ENCODE results near the gene TYROBP. TPM values are rescaled to one million over a fixed set of nuclear protein-coding genes. Genes with fewer than 3 reads are reported as not detected.

Gene TYROBP
- total RNA-seq, 2 experiments from 2014 or later: not detected

GRCh38 chr19:35904311-35905068 lies 3.6 kb downstream of the TYROBP start:
- Mint-ChIP-seq H3K27me3 (no peaks in the 10 kb centered on the region), H3K4me3 (no peak overlapping the region), H3K27ac (peak overlapping the region; percentile 50), H3K36me3 (peaks cover 8% of the 10 kb centered on the region), H3K9me3 (no peaks in the 10 kb centered on the region), H3K4me1 (ENCODE audit: low read depth) (peaks cover 44% of the 10 kb centered on the region)
- POLR2A ChIA-PET: no interaction called here
- CTCF ChIA-PET: interaction anchor here (1.2 kb wide), 1 partner anchor 20 kb away, joined by 3 read pairs; no protein-coding TSS in a partner anchor
- intact Hi-C loops (cut with micrococcal nuclease): no loop called here
- DNase-seq: no peak

- POLR2A ChIA-PET: interaction anchor here (0.7 kb wide), 1 partner anchor 11 kb away, joined by 4 read pairs; no protein-coding TSS in a partner anchor
Observed at GRCh38 chr19:35903550-35904179, 4.4 kb downstream of the TYROBP start.

GRCh38 chr19:35902870-35903475 lies 5.1 kb downstream of the TYROBP start:
- Mint-ChIP-seq H3K36me3 (peaks cover 21% of the 10 kb centered on the region), H3K27ac (peak overlapping the region; percentile 90), H3K4me1 (ENCODE audit: low read depth) (peaks cover 45% of the 10 kb centered on the region), H3K4me3 (peak overlapping the region; percentile 82), H3K9me3 (no peaks in the 10 kb centered on the region), H3K27me3 (no peaks in the 10 kb centered on the region)
- no peak for DNase-seq
- POLR2A ChIA-PET: no interaction called here
- CTCF ChIA-PET: interaction anchor here (0.6 to 1.6 kb wide), 2 partner anchors 56 to 126 kb away, joined by 3 to 5 read pairs; no protein-coding TSS in a partner anchor
- intact Hi-C loops (cut with micrococcal nuclease): loop anchor here (1.0 kb wide), 1 partner anchor 28 kb away; no protein-coding TSS in a partner anchor

More at GRCh38 chr19:35903550-35904179, 4.4 kb downstream of the TYROBP start:
- intact Hi-C loops (cut with micrococcal nuclease): loop anchor here (1.0 kb wide), 1 partner anchor 28 kb away; no protein-coding TSS in a partner anchor
- H3K4me3 Mint-ChIP-seq: peak overlapping the region; percentile 82
- DNase-seq: peak; percentile 94
- peaks cover 14% of the 10 kb centered on the region for H3K36me3 Mint-ChIP-seq
- no peaks in the 10 kb centered on the region for H3K27me3 Mint-ChIP-seq
- H3K27ac Mint-ChIP-seq: peak overlapping the region; percentile 90
- H3K9me3 Mint-ChIP-seq: no peaks in the 10 kb centered on the region
- CTCF ChIA-PET: interaction anchor here (0.6 to 1.6 kb wide), 2 partner anchors 55 to 127 kb away, joined by 3 to 5 read pairs; no protein-coding TSS in a partner anchor
- peaks cover 44% of the 10 kb centered on the region for H3K4me1 Mint-ChIP-seq (ENCODE audit: low read depth)

GRCh38 chr19:35901854-35902661 lies 6.0 kb downstream of the TYROBP start, which contains the start of gene HCST:
HCST (plus strand) TSS chr19:35902529; CDS start chr19:35902594, 65 bp downstream.
- Mint-ChIP-seq H3K36me3 (peaks cover 28% of the 10 kb centered on the region), H3K4me3 (peak within 1 kb of the TSS; percentile 82), H3K4me1 (ENCODE audit: low read depth) (peaks cover 52% of the 10 kb centered on the region), H3K27me3 (no peaks in the 10 kb centered on the region), H3K9me3 (no peaks in the 10 kb centered on the region), H3K27ac (peak within 1 kb of the TSS; percentile 90)
- DNase-seq: peak; percentile 56
- ChIA-PET CTCF (interaction anchor here (1.6 kb wide), 1 partner anchor 57 kb away, joined by 5 read pairs; no protein-coding TSS in a partner anchor), POLR2A (interaction anchor here (2.1 kb wide), 1 partner anchor 190 kb away, joined by 5 read pairs; no protein-coding TSS in a partner anchor)
- intact Hi-C loops (cut with micrococcal nuclease): loop anchor here (2.0 kb wide), 1 partner anchor 157 kb away; the partner anchor contains the start of genes PSENEN and U2AF1L4

GRCh38 chr19:35901055-35901644 lies 6.9 kb downstream of the TYROBP start:
- Mint-ChIP-seq H3K4me1 (ENCODE audit: low read depth) (peaks cover 55% of the 10 kb centered on the region), H3K9me3 (no peaks in the 10 kb centered on the region), H3K4me3 (peak overlapping the region; percentile 92), H3K27me3 (no peaks in the 10 kb centered on the region), H3K27ac (peak overlapping the region; percentile 97), H3K36me3 (peaks cover 36% of the 10 kb centered on the region)
- ChIA-PET CTCF (interaction anchor here (1.3 kb wide), 1 partner anchor 30 kb away, joined by 5 read pairs; no protein-coding TSS in a partner anchor), POLR2A (interaction anchor here (1.4 to 2.1 kb wide), 2 partner anchors 30 to 189 kb away, joined by 5 to 8 read pairs; no protein-coding TSS in a partner anchor)
- intact Hi-C loops (cut with micrococcal nuclease): loop anchor here (2.0 kb wide), 1 partner anchor 156 kb away; the partner anchor contains the start of genes PSENEN and U2AF1L4
- no peak for DNase-seq

- Mint-ChIP-seq H3K36me3 (peaks cover 45% of the 10 kb centered on the region), H3K27me3 (no peaks in the 10 kb centered on the region), H3K9me3 (no peaks in the 10 kb centered on the region), H3K27ac (peak overlapping the region; percentile 97), H3K4me3 (peak overlapping the region; percentile 92), H3K4me1 (ENCODE audit: low read depth) (peaks cover 59% of the 10 kb centered on the region)
- ChIA-PET CTCF (no interaction called here), POLR2A (interaction anchor here (1.4 to 2.1 kb wide), 2 partner anchors 32 to 188 kb away, joined by 5 to 8 read pairs; no protein-coding TSS in a partner anchor)
- intact Hi-C loops (cut with micrococcal nuclease): loop anchor here (1.0 to 2.0 kb wide), 5 partner anchors 32 to 186 kb away; partner anchors contain the start of genes PSENEN, SDHAF1 and U2AF1L4
- DNase-seq: peak; percentile 93
Observed at GRCh38 chr19:35899547-35900214, 8.4 kb downstream of the TYROBP start.

- peaks cover 51% of the 10 kb centered on the region for H3K4me1 Mint-ChIP-seq (ENCODE audit: low read depth)
- peaks cover 52% of the 10 kb centered on the region for H3K36me3 Mint-ChIP-seq
- intact Hi-C loops (cut with micrococcal nuclease): no loop called here
- ChIA-PET POLR2A (interaction anchor here (1.5 kb wide), 1 partner anchor 15 kb away, joined by 5 read pairs; no protein-coding TSS in a partner anchor), CTCF (interaction anchor here (1.0 to 1.3 kb wide), 2 partner anchors 15 to 16 kb away, joined by 3 to 5 read pairs; no protein-coding TSS in a partner anchor)
- DNase-seq: no peak
- H3K27me3 Mint-ChIP-seq: no peaks in the 10 kb centered on the region
- H3K27ac Mint-ChIP-seq: peak overlapping the region; percentile 97
- peak overlapping the region; percentile 92 for H3K4me3 Mint-ChIP-seq
- no peaks in the 10 kb centered on the region for H3K9me3 Mint-ChIP-seq
Observed at GRCh38 chr19:35898499-35898809, 9.6 kb downstream of the TYROBP start.

- intact Hi-C loops (cut with micrococcal nuclease): no loop called here
- Mint-ChIP-seq H3K27me3 (no peaks in the 10 kb centered on the region), H3K4me3 (peak overlapping the region; percentile 92), H3K27ac (peak overlapping the region; percentile 97), H3K4me1 (ENCODE audit: low read depth) (peaks cover 50% of the 10 kb centered on the region), H3K36me3 (peaks cover 54% of the 10 kb centered on the region), H3K9me3 (no peaks in the 10 kb centered on the region)
- DNase-seq: no peak
- ChIA-PET POLR2A (interaction anchor here (1.3 to 1.5 kb wide), 2 partner anchors 12 to 14 kb away, joined by 3 to 5 read pairs; no protein-coding TSS in a partner anchor), CTCF (interaction anchor here (0.7 to 1.3 kb wide), 3 partner anchors 14 to 16 kb away, joined by 3 to 5 read pairs (median 3); no protein-coding TSS in a partner anchor)
Observed at GRCh38 chr19:35897706-35898451, 10.2 kb downstream of the TYROBP start.

GRCh38 chr19:35896643-35897040 lies 11.5 kb downstream of the TYROBP start:
- Mint-ChIP-seq H3K4me1 (ENCODE audit: low read depth) (peaks cover 44% of the 10 kb centered on the region), H3K27me3 (no peaks in the 10 kb centered on the region), H3K4me3 (peak overlapping the region; percentile 32), H3K36me3 (peaks cover 59% of the 10 kb centered on the region), H3K27ac (no peak overlapping the region), H3K9me3 (no peaks in the 10 kb centered on the region)
- ChIA-PET POLR2A (interaction anchor here (0.7 to 1.3 kb wide), 2 partner anchors 11 to 61 kb away, joined by 3 to 6 read pairs; no protein-coding TSS in a partner anchor), CTCF (no interaction called here)
- intact Hi-C loops (cut with micrococcal nuclease): no loop called here
- DNase-seq: no peak
